Measurements from ENCODE around the gene GPRIN3.
"Not testable (repeated sequence)": the region's sequence is repeated elsewhere in the genome, so short reads cannot be mapped to it uniquely, and the experiment has no call there.

GPRIN3 gene

DNA sequence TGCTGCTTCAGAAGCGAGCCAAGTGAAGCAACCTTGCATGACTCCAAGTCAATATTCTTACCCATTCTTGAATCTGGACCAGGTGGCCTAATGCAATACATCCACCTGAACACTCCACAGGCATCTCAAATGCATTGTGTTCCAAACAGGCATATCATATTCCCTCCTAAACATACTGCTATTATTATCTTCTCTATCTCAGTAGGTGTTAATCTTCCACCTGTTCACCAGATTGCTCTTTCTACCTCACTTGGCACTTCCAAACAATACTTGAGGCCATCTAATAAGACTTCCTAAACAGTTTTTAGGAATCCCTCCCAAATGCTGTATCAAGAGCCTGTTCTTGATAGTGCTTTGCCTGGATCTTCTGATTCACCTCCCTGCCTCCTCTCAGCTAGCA lies 90.7 kb downstream of the GPRIN3 start:
- no peak for DNase-seq (ENCODE audit: low read depth, low spot score)

DNA sequence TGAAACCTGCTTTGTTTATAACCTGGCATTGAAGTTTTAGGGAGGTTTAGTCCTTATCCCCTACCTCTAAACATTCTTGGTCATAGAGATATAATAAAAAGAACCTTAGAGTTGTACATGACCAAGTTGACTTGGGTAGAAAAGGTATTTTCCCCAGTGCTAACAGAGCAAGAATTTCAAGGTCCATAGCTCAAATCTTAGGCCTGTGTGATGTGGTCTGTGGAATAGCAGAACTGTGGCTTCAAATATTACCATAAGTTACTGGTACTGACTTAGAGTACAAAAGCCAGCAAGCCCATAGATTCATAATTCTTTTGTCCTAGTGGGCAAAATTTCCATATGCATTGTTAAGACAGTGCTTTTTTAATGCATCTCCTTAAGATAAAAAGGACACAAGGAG lies 91.2 kb downstream of the GPRIN3 start:
- no peak for DNase-seq (ENCODE audit: low read depth, low spot score)

DNA sequence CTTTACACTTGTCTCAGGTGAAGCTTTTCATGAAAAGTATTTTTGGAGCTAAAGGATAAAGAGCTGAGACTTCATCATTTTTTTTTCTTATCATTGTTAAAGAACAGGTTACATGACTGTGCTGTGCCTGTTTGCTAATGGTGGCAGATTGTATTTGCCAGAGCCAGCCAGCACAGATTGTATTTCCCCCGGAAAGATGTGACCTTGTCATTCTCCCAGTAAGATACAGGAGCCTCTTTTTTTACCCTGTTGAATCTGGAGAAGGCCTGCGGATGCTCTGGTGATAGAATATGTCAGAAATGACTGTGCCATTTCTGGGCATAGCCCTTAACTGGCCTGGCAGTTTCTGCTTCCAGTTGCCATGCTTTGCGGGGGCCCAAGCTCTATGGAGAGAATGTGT lies 91.9 kb downstream of the GPRIN3 start:
- DNase-seq (ENCODE audit: low read depth, low spot score) = no peak

DNA sequence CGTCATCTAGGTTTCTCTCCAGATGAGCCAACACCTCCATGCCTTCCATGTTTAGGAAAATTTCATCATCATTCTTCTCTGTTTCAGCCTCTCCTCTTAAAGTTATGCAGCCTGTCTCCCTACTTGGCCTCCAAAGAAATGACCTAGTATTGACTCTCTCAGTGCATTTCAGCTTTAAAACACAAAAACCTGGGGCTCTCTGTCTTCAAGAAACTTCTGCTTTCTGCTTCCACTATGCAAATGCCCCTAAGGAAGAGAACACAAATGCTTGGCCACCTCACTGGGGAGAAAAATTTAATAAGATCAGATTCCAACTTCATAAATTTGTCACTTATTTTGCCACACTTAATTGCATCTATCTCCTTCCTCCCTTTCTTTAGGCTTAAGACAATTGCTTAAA lies 93.3 kb downstream of the GPRIN3 start:
- DNase-seq (ENCODE audit: low read depth, low spot score) = no peak

DNA sequence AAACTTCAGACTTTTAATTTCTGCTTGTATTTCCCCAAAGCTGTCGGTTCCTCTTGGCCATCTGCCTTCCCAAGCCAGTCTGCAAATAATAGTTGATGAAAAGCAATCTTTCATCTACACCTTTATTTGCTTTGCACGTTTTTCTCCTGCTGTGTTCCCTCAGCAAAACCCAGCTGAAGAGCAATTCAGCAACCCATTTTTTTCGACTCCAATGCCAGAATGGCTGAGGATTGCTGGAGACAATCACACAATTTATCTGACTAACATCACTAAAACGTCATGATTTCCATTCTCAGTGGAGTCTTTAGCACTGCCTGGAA lies 94.3 kb downstream of the GPRIN3 start:
- DNase-seq (ENCODE audit: low read depth, low spot score) = no peak

DNA sequence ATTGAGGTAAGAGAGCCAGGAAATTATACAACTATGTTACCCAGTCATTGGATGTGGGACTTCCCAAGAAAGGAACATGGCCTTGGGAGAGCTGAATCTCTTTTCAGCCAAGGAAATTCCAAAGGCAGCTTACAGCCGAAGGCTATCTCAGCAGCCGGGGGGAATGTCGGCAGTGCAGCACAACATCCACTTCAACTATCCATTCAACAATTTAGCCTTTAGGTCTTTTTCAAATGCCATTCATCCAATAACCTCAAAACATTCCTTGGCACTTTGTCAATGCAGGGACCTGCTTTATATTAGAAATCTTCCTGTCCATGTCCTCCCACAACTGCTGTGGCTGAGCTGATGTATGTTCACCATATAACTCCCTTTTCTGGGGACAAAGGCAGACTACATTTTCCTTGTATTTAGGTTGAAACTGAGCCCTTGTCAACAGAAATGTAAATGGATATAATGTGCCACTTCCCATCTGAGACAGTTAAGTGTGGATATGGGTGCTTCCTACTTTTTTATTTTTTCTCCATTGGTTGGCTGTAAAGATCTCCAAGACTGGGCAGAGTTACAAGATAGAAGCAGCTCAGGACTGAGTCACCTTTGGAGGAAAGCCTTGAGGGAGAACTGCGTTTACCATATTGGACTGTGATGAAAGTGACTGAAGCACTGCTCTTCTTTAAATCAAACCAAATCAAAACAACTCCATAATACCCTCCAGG lies 94.8 kb downstream of the GPRIN3 start:
- no peak for DNase-seq (ENCODE audit: low read depth, low spot score)

DNA sequence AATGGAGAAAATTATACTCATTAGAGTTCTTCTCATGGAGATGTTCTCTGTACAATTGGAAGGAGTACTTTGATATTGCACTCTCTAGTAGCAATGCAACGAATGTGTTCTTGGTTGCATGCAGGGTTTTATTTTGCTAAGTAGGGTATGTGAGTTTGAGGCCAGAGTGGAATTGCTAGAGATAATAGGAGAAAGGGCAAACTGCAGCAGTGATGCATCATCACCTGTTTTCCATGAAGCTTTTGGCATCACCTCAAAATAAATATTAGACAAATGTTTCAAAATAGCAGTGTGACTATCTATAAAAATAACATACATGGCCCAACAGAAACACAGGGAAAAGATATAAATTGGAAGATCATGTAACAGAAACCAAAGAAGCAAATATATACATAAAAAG lies 103.0 kb downstream of the GPRIN3 start:
- DNase-seq (ENCODE audit: low read depth, low spot score) = no peak

DNA sequence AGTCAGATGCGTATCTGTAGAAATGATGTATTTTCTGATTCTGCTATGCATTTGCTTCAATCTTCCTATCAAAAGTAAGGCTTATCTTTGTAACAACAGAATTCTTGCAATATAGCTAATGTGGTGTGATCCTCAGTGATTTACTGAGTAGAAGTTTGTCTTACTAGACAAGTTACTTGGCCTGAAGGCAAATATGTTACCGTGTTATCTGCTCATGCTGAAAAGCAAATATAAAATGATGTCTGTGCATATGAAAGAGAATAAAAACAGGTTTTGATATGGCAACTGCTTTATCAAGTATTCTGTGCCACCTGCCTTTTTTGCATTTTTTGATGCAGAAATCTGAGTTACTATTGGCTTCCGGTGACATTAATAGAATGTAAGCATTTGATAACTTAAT lies 103.7 kb downstream of the GPRIN3 start:
- DNase-seq (ENCODE audit: low read depth, low spot score) = no peak

DNA sequence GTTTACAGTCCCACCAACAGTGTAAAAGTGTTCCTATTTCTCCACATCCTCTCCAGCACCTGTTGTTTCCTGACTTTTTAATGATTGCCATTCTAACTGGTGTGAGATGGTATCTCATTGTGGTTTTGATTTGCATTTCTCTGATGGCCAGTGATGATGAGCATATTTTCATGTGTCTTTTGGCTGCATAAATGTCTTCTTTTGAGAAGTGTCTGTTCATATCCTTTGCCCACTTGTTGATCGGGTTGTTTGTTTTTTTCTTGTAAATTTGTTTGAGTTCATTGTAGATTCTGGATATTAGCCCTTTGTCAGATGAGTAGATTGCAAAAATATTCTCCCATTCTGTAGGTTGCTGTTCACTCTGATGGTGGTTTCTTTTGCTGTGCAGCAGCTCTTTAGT lies 108.2 kb downstream of the GPRIN3 start:
- DNase-seq (ENCODE audit: low read depth, low spot score) = not testable (repeated sequence)

DNA sequence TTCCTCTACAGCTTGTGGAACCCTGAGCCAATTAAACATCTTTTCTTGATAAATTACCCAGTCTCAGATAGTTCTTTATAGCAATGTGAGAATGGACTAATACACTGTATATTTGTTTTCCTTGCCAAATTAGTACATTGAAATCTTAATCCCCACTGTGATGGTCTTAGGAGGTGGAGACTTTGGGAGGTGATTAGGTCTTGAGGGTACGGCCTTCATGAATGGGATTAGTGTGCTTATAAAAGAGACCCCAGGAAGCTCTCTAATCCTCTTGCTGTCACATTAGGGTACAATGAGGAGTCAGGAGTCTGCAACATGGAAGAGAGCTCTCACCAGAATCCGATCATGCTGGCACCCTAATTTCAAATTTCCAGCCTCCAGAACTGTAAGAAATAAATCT lies 109.7 kb downstream of the GPRIN3 start:
- no peak for DNase-seq (ENCODE audit: low read depth, low spot score)

DNA sequence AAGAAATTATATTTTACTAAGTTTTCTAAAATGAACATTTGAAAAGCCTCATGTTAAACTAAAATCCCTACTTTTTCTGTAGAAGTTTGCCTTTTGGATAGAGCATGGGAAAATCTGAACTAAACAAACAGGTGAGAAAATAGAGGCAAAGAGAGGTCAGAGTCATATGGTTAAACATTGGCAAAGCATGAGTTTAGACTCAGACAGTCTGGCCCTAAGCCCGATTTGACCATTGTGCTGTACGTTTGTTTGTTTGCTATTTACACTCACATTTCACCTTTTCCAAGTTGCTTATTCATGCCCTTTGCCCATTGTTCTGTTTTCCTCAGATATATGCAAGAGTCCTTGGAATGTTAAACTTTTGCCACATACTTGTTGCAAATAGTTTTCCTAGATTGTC lies 110.9 kb downstream of the GPRIN3 start:
- no peak for DNase-seq (ENCODE audit: low read depth, low spot score)

DNA sequence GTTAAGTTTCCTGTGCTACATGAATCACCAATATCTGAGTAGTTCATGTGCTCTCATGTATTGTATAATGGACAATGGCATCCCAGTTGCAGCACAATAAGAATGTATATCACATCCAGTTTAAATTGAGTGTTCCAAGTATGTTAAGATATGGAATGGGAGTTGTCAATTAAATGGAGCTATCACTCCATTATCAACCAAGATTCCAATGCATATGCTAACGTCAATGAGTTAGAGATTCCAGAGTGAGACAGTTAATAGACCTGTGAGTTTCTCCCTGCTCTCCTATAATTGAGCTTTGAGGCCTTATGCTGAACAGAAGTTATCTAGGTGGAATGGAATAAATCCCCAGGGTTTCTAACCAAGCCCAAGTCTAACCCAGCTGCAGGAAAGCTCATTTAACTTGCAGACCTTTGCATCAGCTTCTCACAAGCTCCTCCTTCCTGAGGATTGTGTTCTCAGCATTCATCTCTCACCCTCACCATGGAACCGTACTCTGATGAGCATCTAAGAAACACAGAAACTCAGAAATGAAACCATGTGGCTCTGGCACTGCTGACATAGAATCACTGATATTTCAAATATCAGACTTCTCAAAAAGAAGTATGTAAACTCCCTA lies 111.4 kb downstream of the GPRIN3 start:
- no peak for DNase-seq (ENCODE audit: low read depth, low spot score)

DNA sequence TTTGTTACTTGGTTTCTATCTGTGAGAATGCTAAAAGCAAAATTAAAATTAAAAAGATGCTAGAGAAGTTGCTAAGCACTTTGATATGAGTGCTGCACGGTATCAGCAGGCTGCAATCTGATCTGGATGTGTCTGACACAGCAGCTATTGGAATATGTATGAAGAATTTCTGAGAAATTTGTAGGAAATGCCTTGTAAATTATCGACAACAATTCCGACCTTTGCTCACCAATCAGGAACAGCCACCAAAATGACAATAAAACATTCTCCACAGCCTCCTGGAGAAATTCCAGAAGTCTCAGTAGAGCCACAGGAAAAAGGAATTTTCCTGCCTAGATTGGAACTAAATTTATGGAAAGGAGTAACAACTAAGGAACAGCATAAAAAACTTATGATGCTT lies 113.8 kb downstream of the GPRIN3 start:
- DNase-seq (ENCODE audit: low read depth, low spot score) = no peak
